CD14-positive monocyte (primary cell): ENCODE data around the gene SGMS1. TPM values are rescaled to one million over a fixed set of nuclear protein-coding genes. Genes with fewer than 3 reads are reported as not detected.
"Not testable (repeated sequence)": the region's sequence is repeated elsewhere in the genome, so short reads cannot be mapped to it uniquely, and the experiment has no call there.

Experiments used
- DNase-seq, 3 donors: peaks; one replicate each; pipeline ENCODE4 v3.0.0-alpha.2; 2011 to 2022
- H2AFZ ChIP-seq: 2 replicates; pipeline ENCODE4 v1.6.0; 2012; ENCODE audit warnings: mild to moderate bottlenecking, low read depth, low read length, inconsistent platforms; ENCODE audit not compliant: insufficient read depth, poor library complexity, severe bottlenecking
- H3K27ac ChIP-seq, 2 donors: 1 replicate in 1 of 2; 2 replicates in 1 of 2; pipeline ENCODE4 v1.5.1; 2012 to 2013; ENCODE audit warnings: low read length in 2 of 2, control low read depth in 1 of 2, inconsistent platforms in 1 of 2, low read depth in 1 of 2, mild to moderate bottlenecking in 1 of 2
- H3K27me3 ChIP-seq, 2 donors: one replicate each; pipeline versions ENCODE4 v1.6.0 to v1.6.1; 2011 to 2013; ENCODE audit warnings: low read length in 2 of 2; ENCODE audit not compliant: control insufficient read depth in 2 of 2, insufficient read depth in 2 of 2
- H3K36me3 ChIP-seq, 2 donors: replicated peaks in 1 of 2; 1 replicate in 1 of 2; 2 replicates in 1 of 2; pipeline versions ENCODE4 v1.5.1 to v1.6.1; 2012 to 2013; ENCODE audit warnings: low read length in 2 of 2, control low read depth in 1 of 2, inconsistent platforms in 1 of 2, mild to moderate bottlenecking in 1 of 2; ENCODE audit not compliant: insufficient read depth in 2 of 2, control insufficient read depth in 1 of 2
- H3K4me1 ChIP-seq, 2 donors: 1 replicate in 1 of 2; 2 replicates in 1 of 2; pipeline versions ENCODE4 v1.5.1 to v1.6.1; 2012 to 2013; ENCODE audit warnings: low read length in 2 of 2, control low read depth in 1 of 2, inconsistent platforms in 1 of 2, mild to moderate bottlenecking in 1 of 2, moderate library complexity in 1 of 2; ENCODE audit not compliant: insufficient read depth in 2 of 2, control insufficient read depth in 1 of 2
- H3K4me2 ChIP-seq: replicated peaks from 2 replicates; pipeline ENCODE3; 2012; ENCODE audit warnings: low read length, moderate library complexity, mild to moderate bottlenecking; ENCODE audit not compliant: poor library complexity, severe bottlenecking; ENCODE audit errors: extremely low read depth
- H3K4me3 ChIP-seq, 3 experiments: fragments of 200-600 bp in 1 of 3; sonication (generic) in 1 of 3; replicated peaks in 1 of 3; 1 replicate in 2 of 3; 2 replicates in 1 of 3; pipeline ENCODE4 v1.5.1; 2011 to 2013; ENCODE audit warnings: low read length in 3 of 3, mild to moderate bottlenecking in 3 of 3, control low read depth in 2 of 3, low read depth in 2 of 3, inconsistent platforms in 1 of 3, moderate library complexity in 1 of 3
- H3K79me2 ChIP-seq: 2 replicates; pipeline ENCODE4 v1.6.0; 2012; ENCODE audit warnings: mild to moderate bottlenecking, control low read depth, inconsistent platforms, low read length, moderate library complexity; ENCODE audit not compliant: insufficient read depth
- H3K9ac ChIP-seq: 2 replicates; pipeline ENCODE4 v1.6.0; 2017; ENCODE audit warnings: low read length, mild to moderate bottlenecking; ENCODE audit not compliant: insufficient read depth, poor library complexity, severe bottlenecking
- H3K9me3 ChIP-seq, 2 donors: replicated peaks in 1 of 2; 1 replicate in 1 of 2; 2 replicates in 1 of 2; pipeline versions ENCODE4 v1.5.1 to v1.6.1; 2012 to 2013; ENCODE audit warnings: low read length in 2 of 2, control low read depth in 1 of 2; ENCODE audit not compliant: control insufficient read depth in 1 of 2, insufficient read depth in 1 of 2
- H4K20me1 ChIP-seq: 2 replicates; pipeline ENCODE4 v1.6.0; 2012; ENCODE audit warnings: mild to moderate bottlenecking, low read length, control low read depth, moderate library complexity; ENCODE audit not compliant: insufficient read depth
- H3K27ac Mint-ChIP-seq, 7 donors: one replicate each; pipeline ENCODE4 v1.8.0; 2020; ENCODE audit warnings: mild to moderate bottlenecking in 7 of 7, mixed read lengths in 7 of 7, moderate library complexity in 6 of 7, inconsistent platforms in 2 of 7
- H3K27me3 Mint-ChIP-seq, 3 donors: one replicate each; pipeline ENCODE4 v1.8.0; 2021 to 2022; ENCODE audit warnings: low read depth in 3 of 3, mild to moderate bottlenecking in 3 of 3, mixed read lengths in 3 of 3, moderate library complexity in 3 of 3, inconsistent platforms in 1 of 3
- H3K36me3 Mint-ChIP-seq, 2 donors: one replicate each; pipeline ENCODE4 v1.8.0; 2020; ENCODE audit warnings: mixed read lengths in 2 of 2, inconsistent platforms in 1 of 2, mild to moderate bottlenecking in 1 of 2
- H3K4me1 Mint-ChIP-seq: one replicate; pipeline ENCODE4 v1.8.0; 2020; ENCODE audit warnings: mild to moderate bottlenecking, mixed read lengths
- H3K4me3 Mint-ChIP-seq, 2 donors: one replicate each; pipeline ENCODE4 v1.8.0; 2020; ENCODE audit warnings: mild to moderate bottlenecking in 2 of 2, mixed read lengths in 2 of 2, moderate library complexity in 1 of 2
- H3K9me3 Mint-ChIP-seq, 7 donors: one replicate each; pipeline ENCODE4 v1.8.0; 2020 to 2022; ENCODE audit warnings: mixed read lengths in 7 of 7, mild to moderate bottlenecking in 6 of 7, moderate library complexity in 6 of 7, inconsistent platforms in 2 of 7
- WGBS: methylation state at CpG from one replicate; pipeline ENCODE4 v1.1.5; 2013; ENCODE audit warnings: missing lambda C conversion rate; ENCODE audit not compliant: insufficient coverage; 5-methylcytosine and 5-hydroxymethylcytosine counted together
- intact Hi-C, 2 donors: fragments of 100-400 bp; cut with micrococcal nuclease; formaldehyde crosslinking; loops; one replicate each; pipeline versions ENCODE4 v1.15.0 to v1.15.1; 2023
- polyA plus RNA-seq, 3 donors: library from polyadenylated mRNA; depleted of rRNA in 1 of 3; unstranded in 2 of 3; stranded (reverse) in 1 of 3; fragments of 300-500 nt in 2 of 3; fragments of >200 nt in 1 of 3; fragmentation: Illumina TruSeq in 2 of 3; gene quantifications; 1 replicate in 2 of 3; 2 replicates in 1 of 3; pipeline ENCODE4 v1.2.3, GENCODE V29; 2012 to 2021
- TF ChIP-seq, protein P1 (sequence below): fragments of 200-600 bp; IDR thresholded peaks from one replicate; pipeline ENCODE4 v1.8.0; 2022; ENCODE audit warnings: antibody characterized with exemption, mild to moderate bottlenecking

SGMS1 gene
- polyA plus RNA-seq, 3 donors, result 19.5 to 20.6 (median 20.4) TPM

DNA sequence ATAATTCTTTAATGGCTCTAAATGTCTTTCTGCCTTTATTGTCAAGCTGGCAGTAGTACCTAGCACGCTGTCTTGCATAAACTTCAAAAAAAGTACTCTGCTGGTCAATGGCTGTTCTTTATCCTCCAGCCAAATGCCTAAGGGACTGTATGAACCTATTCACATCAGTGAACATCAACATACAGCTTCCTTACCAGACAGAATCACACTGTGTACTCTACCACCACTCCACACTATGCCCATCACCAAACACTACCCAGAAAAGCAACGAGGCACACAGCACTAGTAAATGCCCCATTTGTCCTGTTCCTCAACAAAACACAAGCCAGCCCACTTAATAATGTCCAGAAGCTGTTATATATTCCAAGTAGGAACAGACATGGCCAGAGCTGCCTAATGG, 127.5 kb downstream of the SGMS1 start:
- Histone ChIP-seq H4K20me1 (no peaks in the 10 kb centered on the region), H2AFZ (no peak overlapping the region), H3K4me1 (no peaks in the 10 kb centered on the region), H3K4me3 (no peak overlapping the region), H3K36me3 (no peaks in the 10 kb centered on the region), H3K9ac (no peak overlapping the region), H3K4me2 (no peak overlapping the region), H3K27ac (no peak overlapping the region), H3K9me3 (no peaks in the 10 kb centered on the region), H3K79me2 (no peaks in the 10 kb centered on the region), H3K27me3 (no peaks in the 10 kb centered on the region)
- Mint-ChIP-seq H3K27ac (peak overlapping the region in 1 of 7 donors; percentile 19), H3K9me3 (peaks cover 0 to 5% (median 2%) of the 10 kb centered on the region in 7 donors), H3K4me3 (no peak overlapping the region), H3K36me3 (peaks cover 14% of the 10 kb centered on the region in 2 donors), H3K4me1 (no peaks in the 10 kb centered on the region), H3K27me3 (no peaks in the 10 kb centered on the region)
- intact Hi-C loops, result no loop called here
- 100% methylated on average over 1 of the region's 2 CpGs for WGBS
- DNase-seq, result no peak
- TF ChIP-seq, protein P1, sequence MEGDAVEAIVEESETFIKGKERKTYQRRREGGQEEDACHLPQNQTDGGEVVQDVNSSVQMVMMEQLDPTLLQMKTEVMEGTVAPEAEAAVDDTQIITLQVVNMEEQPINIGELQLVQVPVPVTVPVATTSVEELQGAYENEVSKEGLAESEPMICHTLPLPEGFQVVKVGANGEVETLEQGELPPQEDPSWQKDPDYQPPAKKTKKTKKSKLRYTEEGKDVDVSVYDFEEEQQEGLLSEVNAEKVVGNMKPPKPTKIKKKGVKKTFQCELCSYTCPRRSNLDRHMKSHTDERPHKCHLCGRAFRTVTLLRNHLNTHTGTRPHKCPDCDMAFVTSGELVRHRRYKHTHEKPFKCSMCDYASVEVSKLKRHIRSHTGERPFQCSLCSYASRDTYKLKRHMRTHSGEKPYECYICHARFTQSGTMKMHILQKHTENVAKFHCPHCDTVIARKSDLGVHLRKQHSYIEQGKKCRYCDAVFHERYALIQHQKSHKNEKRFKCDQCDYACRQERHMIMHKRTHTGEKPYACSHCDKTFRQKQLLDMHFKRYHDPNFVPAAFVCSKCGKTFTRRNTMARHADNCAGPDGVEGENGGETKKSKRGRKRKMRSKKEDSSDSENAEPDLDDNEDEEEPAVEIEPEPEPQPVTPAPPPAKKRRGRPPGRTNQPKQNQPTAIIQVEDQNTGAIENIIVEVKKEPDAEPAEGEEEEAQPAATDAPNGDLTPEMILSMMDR, result no peak

DNA sequence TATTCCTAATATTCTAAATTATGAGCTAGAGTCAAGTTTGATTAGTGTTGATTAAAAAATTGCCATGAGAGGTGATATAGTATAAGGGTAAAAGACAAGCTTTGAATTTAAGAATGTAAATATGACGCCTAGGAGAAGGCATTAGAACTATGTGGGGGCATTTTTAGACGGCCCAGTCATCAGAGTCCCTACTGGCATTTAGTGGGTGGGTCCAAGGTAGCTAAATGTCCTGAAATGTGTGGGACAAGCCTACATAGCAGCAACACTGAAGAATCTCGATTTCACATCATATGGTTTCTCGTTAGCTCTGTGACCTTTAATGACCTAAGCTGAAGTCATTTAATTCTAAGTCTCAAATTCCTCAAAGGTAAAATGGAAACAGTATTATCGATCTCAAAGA, 133.5 kb downstream of the SGMS1 start:
- H3K79me2 ChIP-seq, result no peaks in the 10 kb centered on the region
- intact Hi-C loops, result no loop called here
- Mint-ChIP-seq H3K4me3 (no peak overlapping the region), H3K36me3 (peaks cover 7 to 8% of the 10 kb centered on the region in 2 donors), H3K9me3 (peaks cover 2 to 14% (median 7%) of the 10 kb centered on the region in 7 donors), H3K27me3 (no peaks in the 10 kb centered on the region), H3K4me1 (no peaks in the 10 kb centered on the region), H3K27ac (no peak overlapping the region)
- H2AFZ ChIP-seq, result no peak overlapping the region
- no peak overlapping the region for H3K4me2 ChIP-seq
- no peaks in the 10 kb centered on the region for H3K9me3 ChIP-seq
- peaks cover 6% of the 10 kb centered on the region for H4K20me1 ChIP-seq
- DNase-seq, result no peak
- no peak overlapping the region for H3K27ac ChIP-seq
- 98% methylated on average over 4 of the region's 5 CpGs for WGBS
- no peaks in the 10 kb centered on the region for H3K36me3 ChIP-seq
- H3K9ac ChIP-seq, result no peak overlapping the region
- H3K27me3 ChIP-seq, result no peaks in the 10 kb centered on the region
- TF ChIP-seq, protein P1, result no peak
- H3K4me3 ChIP-seq, result no peak overlapping the region
- no peaks in the 10 kb centered on the region for H3K4me1 ChIP-seq

DNA sequence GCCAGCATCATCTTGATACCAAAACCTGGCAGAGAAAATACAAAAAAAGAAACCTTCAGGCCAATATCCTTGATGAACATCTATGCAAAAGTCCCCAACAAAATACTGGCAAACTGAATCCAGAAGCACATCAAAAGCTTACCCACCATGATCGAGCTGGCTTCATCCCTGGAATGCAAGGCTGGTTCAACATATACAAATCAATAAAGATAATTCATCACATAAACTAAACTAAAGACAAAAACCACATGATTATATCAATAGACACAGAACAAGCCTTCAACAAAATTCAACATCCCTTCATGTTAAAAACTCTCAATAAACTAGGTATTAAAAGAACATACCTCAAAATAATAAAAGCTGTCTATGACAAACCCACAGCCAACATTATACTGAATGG, 139.2 kb downstream of the SGMS1 start:
- intact Hi-C loops, H3K27ac ChIP-seq, H3K27ac Mint-ChIP-seq, H3K4me3 Mint-ChIP-seq, H3K79me2 ChIP-seq, H3K4me2 ChIP-seq, H3K4me1 Mint-ChIP-seq, H3K4me3 ChIP-seq, H2AFZ ChIP-seq, H3K9ac ChIP-seq, H3K27me3 Mint-ChIP-seq, H3K27me3 ChIP-seq, H4K20me1 ChIP-seq, H3K36me3 ChIP-seq, H3K4me1 ChIP-seq, DNase-seq: not testable (repeated sequence)
- H3K9me3 ChIP-seq, result peaks cover 2 to 12% of the 10 kb centered on the region in 2 donors
- Mint-ChIP-seq H3K9me3 (peaks cover 17 to 30% (median 26%) of the 10 kb centered on the region in 7 donors), H3K36me3 (peaks cover 10 to 17% of the 10 kb centered on the region in 2 donors)
- 90% methylated on average over 1 of the region's 1 CpG for WGBS
